Measurements from ENCODE around the gene MID1.

Gene MID1

DNA sequence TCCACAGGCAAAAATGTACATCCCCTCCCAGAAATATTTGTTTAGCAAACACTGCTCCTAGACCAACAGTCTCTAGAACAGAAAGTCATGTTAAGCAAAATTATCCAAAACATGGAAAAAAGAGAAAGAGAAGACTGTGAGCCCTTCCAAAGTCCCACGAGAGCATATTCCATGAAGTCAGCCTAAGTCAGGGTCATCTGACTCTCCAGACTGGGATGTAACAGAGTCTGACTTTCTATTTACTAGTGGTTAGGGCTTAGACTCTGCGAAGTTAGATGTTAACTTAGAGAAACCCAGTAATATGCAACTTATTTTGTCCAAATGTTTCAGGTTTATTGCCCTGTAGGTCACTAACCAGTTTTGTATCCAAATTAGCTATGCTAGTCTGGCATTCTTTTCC, 102.3 kb downstream of the MID1 start:
- Histone ChIP-seq H3K4me3 (replicated peaks; ENCODE audit: low read depth, low read length) (no peak overlapping the region), H3K27me3 (replicated peaks; ENCODE audit: control insufficient read depth, insufficient read depth, low read length) (no peaks in the 10 kb centered on the region; the same call in 1 of the 2 replicates), H3K36me3 (ENCODE audit: control insufficient read depth, insufficient read depth, low read length) (no peaks in the 10 kb centered on the region)
- TF ChIP-seq, protein P1, sequence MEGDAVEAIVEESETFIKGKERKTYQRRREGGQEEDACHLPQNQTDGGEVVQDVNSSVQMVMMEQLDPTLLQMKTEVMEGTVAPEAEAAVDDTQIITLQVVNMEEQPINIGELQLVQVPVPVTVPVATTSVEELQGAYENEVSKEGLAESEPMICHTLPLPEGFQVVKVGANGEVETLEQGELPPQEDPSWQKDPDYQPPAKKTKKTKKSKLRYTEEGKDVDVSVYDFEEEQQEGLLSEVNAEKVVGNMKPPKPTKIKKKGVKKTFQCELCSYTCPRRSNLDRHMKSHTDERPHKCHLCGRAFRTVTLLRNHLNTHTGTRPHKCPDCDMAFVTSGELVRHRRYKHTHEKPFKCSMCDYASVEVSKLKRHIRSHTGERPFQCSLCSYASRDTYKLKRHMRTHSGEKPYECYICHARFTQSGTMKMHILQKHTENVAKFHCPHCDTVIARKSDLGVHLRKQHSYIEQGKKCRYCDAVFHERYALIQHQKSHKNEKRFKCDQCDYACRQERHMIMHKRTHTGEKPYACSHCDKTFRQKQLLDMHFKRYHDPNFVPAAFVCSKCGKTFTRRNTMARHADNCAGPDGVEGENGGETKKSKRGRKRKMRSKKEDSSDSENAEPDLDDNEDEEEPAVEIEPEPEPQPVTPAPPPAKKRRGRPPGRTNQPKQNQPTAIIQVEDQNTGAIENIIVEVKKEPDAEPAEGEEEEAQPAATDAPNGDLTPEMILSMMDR (IDR thresholded peaks at IDR 0.05; ENCODE audit: insufficient read depth, low read length, poor library complexity, severe bottlenecking), result no peak
- DNase-seq (ENCODE audit: extremely low read depth, insufficient read length), result no peak

DNA sequence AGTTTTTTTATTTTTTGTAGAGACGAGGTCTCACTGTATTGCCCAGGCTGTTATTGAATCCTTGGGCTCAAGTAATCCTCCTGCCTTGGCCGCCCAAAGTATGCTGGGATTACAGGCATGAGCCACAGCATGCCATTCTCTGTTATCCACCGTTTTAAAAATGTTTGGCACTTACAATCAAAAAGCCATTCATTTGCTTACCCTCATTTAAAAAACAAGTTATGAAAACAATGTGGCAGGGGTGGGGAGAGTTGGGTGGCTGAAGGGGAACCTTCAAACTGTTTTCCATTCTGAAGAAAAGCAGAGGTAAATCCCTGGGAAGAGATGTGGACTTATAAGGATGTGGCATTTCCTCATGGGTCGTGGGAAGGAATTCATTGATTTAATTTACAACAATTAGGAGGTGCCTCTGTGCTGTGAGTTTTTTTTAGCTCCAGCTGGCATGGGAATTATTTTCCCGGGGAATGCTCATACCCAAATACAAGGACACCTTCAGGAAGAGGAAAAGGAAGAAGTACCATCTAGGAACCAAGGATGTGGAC, 103.5 kb downstream of the MID1 start:
- no peak for DNase-seq (ENCODE audit: extremely low read depth, insufficient read length)
- Histone ChIP-seq H3K4me3 (replicated peaks; ENCODE audit: low read depth, low read length) (no peak overlapping the region), H3K36me3 (ENCODE audit: control insufficient read depth, insufficient read depth, low read length) (no peaks in the 10 kb centered on the region), H3K27me3 (replicated peaks; ENCODE audit: control insufficient read depth, insufficient read depth, low read length) (no peaks in the 10 kb centered on the region; the same call in 1 of the 2 replicates)
- TF ChIP-seq, protein P1 (IDR thresholded peaks at IDR 0.05; ENCODE audit: insufficient read depth, low read length, poor library complexity, severe bottlenecking), result no peak

DNA sequence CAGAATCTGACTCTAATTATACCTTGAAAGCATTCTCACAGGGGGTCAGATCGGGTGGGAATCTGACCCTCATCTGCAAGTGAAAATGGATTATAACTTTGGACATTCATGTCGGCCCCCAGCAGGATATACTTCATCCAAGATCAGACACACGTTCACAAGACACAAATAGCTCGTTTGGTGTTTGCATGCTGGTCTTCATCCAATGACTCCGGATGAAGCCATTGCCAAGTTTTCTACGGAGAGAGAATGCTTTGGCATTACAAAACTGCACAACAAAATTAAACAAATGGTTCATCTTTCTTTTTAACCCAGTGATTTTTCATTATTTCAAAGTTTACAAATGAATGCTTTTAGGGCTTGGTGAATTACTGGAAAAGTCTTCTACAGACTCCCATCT, 105.5 kb downstream of the MID1 start:
- TF ChIP-seq, protein P1 (IDR thresholded peaks at IDR 0.05; ENCODE audit: insufficient read depth, low read length, poor library complexity, severe bottlenecking), result no peak
- Histone ChIP-seq H3K4me3 (replicated peaks; ENCODE audit: low read depth, low read length) (no peak overlapping the region), H3K27me3 (replicated peaks; ENCODE audit: control insufficient read depth, insufficient read depth, low read length) (no peaks in the 10 kb centered on the region; the same call in 1 of the 2 replicates), H3K36me3 (ENCODE audit: control insufficient read depth, insufficient read depth, low read length) (no peaks in the 10 kb centered on the region)
- no peak for DNase-seq (ENCODE audit: extremely low read depth, insufficient read length)

DNA sequence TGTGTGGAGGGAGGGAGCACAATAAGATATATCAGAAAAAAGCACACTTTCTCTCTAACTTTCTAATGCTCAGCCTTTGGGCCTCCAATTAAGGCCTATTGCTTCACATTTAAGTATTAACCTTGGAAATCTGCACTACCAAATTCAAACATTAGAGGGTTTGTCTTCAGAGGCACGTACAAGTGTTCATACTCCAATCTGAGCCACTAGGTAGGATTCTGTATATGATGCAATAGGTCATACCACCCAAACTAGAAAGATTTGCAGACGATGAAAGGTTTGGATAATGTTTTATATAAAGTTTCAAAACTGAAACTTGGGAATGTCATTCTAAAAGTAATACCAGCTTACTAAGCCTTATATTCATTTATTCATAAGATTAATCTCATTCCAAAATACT, 106.4 kb downstream of the MID1 start:
- no peaks in the 10 kb centered on the region for H3K27me3 ChIP-seq (replicated peaks; ENCODE audit: control insufficient read depth, insufficient read depth, low read length)
- no peak for DNase-seq (ENCODE audit: extremely low read depth, insufficient read length)
- TF ChIP-seq, protein P1 (IDR thresholded peaks at IDR 0.05; ENCODE audit: insufficient read depth, low read length, poor library complexity, severe bottlenecking), result no peak
- H3K36me3 ChIP-seq (ENCODE audit: control insufficient read depth, insufficient read depth, low read length), result no peaks in the 10 kb centered on the region
- H3K4me3 ChIP-seq (replicated peaks; ENCODE audit: low read depth, low read length), result no peak overlapping the region

DNA sequence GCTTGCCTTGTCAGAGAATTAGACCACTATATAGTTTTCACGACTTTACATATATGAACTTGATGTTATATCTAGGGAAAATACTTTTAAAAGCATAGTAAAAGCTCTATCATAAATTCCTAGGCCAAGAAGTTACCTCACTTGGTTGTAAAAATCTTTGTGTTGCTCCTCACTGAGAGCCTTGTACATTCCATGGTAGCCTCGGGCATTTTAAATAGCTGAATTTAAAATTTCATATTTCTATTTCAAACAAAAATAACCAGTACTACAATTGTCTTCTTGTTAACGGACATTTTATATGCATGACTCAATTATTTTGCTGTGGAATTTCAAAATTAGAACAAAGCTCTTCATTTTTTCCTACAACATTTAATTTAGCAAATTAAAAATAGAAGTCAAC, 107.6 kb downstream of the MID1 start:
- Histone ChIP-seq H3K27me3 (replicated peaks; ENCODE audit: control insufficient read depth, insufficient read depth, low read length) (no peaks in the 10 kb centered on the region; the same call in 1 of the 2 replicates), H3K36me3 (ENCODE audit: control insufficient read depth, insufficient read depth, low read length) (no peaks in the 10 kb centered on the region), H3K4me3 (replicated peaks; ENCODE audit: low read depth, low read length) (no peak overlapping the region)
- TF ChIP-seq, protein P1 (IDR thresholded peaks at IDR 0.05; ENCODE audit: insufficient read depth, low read length, poor library complexity, severe bottlenecking), result no peak
- DNase-seq (ENCODE audit: extremely low read depth, insufficient read length), result no peak

DNA sequence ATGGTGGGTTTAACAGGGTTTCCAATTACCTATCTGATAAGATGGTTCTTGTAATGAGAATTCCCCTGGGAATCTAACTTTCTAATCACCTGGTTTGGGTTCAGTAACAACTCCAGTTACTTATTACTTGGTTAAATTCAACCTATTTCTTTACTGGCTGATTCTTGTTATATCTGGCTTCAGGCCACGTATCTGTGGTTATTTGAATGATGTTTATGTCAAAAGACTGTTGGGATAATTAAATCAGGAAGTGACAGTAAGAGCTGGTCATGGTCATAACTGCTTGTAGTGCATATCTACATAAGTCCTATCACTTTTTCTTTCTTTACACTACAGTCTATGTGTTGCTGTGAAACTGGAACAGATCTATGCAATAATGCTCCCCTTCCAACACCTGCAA, 108.1 kb downstream of the MID1 start:
- H3K36me3 ChIP-seq (ENCODE audit: control insufficient read depth, insufficient read depth, low read length), result no peaks in the 10 kb centered on the region
- H3K27me3 ChIP-seq (replicated peaks; ENCODE audit: control insufficient read depth, insufficient read depth, low read length), result no peaks in the 10 kb centered on the region; the same call in 1 of the 2 replicates
- DNase-seq (ENCODE audit: extremely low read depth, insufficient read length), result no peak
- TF ChIP-seq, protein P1 (IDR thresholded peaks at IDR 0.05; ENCODE audit: insufficient read depth, low read length, poor library complexity, severe bottlenecking), result no peak
- no peak overlapping the region for H3K4me3 ChIP-seq (replicated peaks; ENCODE audit: low read depth, low read length)
